Kidney glomerular epithelial cell (primary cell): Measurements from ENCODE around the gene MAGEA9.
"Not testable (repeated sequence)": the region's sequence is repeated elsewhere in the genome, so short reads cannot be mapped to it uniquely, and the experiment has no call there.

ENCODE experiments used
- DNase-seq: peaks from one replicate; lab custom pipeline; 2025; lab: John Stamatoyannopoulos, UW

MAGEA9 gene, protein sequence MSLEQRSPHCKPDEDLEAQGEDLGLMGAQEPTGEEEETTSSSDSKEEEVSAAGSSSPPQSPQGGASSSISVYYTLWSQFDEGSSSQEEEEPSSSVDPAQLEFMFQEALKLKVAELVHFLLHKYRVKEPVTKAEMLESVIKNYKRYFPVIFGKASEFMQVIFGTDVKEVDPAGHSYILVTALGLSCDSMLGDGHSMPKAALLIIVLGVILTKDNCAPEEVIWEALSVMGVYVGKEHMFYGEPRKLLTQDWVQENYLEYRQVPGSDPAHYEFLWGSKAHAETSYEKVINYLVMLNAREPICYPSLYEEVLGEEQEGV

DNA sequence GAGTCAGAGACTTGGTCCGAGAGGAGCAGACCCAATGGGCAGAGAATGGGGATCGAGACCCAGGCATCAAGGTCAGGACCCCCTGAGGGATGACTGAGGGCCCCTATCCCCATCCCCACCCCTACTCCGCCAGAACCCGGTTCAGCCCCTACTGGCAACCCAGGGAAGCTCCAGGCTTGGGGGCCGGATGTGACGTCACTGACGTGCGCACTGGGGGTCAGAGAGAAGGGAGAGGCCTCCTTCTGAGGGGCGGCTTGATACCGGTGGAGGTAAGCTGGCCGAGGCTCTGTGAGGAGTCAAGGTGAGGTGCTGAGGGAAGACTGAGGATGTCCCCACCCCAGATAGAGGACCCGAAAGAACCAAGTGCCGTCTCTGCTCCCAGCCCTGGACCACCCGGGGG lies at the start of gene MAGEA9:
Gene MAGEA9 (plus strand): TSS at position 204 of the 400 bp plus-strand sequence. CDS start 4,281 bp downstream, outside the sequence.
- DNase-seq = not testable (repeated sequence)

DNA sequence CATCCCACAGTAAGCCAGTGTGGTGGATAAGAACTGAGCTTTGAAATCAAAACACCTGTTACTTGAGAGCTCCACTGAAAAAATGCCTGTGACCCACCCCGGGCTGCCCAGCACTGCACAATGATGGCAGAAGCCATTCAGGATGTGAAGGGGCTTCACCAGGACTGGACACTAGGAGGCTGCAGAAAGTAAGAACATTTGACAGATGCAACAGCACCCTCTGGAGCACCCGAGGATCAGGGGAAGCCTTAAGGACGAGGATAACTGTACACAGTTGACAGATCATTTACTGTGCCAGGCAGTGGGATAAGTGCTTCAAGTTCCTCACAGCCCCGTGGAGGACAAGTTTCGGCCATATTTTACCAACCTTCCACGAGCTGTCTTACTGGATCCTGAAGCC lies 39.5 kb upstream of the MAGEA9 start:
- DNase-seq = not testable (repeated sequence)

DNA sequence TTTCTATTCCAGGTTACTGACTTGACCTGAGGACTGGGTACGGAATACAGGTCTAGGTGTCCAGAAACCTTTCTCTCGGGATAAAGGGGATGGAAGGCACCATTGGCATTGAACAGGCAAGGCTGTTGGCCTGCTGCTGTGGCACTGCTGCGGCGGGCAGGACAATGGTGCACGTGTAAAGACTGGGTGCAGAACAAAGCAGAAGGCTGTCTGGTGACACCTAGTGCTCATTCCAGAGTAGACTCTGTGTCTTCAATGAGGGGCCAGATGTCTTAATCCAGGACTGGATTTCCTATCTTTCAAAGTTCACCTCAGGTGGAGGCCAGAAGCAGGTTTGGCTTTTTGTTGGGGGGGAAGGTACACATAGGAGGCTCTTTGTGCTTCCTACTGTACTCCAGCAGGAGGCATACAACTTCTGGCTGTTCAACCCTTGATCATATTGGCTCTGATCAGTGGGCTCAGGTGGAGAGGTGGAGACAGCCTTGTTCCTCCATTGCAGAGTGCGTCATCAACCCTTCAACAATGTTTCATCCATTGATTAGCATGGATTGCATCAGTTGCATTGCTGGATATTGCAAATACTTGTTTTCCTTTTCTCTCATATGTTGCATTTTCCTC lies 35.2 kb upstream of the MAGEA9 start:
- not testable (repeated sequence) for DNase-seq

DNA sequence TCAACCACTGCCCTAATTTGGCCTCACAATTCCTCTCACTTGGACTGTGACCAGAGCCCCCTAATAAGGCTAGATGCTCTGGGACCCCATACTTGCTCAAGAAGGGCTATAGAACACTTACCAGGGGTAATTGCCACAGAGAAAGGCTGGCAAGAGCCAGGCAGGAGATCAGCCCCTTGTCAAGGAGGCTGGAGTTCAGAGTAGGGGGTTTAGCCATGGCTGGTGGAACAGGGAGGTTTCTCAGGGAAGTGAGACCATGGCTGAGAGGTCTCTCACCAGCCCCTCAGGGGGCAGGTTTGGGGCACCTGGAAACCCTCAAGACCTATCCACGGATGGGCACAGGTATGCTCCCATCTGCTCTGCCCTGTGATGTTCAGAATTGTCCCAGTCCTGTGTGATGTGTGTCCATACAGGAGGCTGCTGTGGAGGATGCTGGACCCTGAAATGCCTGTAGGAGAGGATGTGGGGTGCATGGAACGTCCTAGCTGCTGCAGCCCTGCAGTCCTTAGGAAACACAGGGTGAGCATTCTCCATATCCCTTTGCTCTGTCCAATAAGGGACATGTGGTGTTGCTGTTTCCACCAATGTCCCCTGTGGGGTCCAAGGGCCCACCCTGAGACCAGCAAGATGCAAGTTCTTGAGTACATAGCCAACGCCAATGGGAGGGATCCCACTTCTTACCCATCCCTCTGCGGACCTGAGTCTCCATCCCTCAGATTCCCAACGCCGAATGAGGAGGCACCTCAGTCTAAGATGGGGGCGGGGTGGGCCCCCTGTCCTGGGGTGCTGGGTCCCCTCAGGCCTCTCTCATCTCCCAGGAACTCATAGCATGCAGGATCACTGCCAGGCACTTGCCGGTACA lies 24.3 kb upstream of the MAGEA9 start:
- no peak for DNase-seq

DNA sequence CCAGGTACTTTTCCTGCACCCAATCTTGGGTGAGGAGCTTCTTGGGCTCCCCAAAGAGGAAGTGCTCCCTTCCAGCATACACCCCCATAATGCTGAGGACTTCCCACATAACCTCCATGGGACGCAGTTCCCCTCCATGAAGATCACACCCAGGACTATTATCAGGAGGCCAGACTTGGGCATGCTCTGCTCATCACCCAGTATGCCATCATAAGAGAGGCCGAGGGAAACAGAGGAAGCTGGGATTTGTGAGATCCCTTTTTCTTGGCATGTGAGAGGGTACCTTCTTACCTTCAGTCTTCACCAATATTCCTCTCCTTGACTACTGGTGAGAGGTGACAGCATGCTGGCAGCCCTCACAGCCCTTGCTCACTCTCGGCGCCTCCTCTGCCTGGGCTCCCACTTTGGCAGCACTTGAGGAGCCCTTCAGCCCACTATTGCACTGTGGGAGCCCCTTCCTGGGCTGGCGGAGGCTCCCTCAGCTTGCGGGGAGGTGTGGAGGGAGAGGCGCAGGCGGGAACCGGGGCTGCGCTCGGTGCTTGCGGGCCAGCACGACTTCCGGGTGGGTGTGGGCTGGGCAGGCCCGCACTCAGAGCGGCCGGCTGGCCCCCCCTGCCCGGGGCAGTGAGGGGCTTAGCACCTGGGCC lies 23.5 kb upstream of the MAGEA9 start:
- DNase-seq = no peak

DNA sequence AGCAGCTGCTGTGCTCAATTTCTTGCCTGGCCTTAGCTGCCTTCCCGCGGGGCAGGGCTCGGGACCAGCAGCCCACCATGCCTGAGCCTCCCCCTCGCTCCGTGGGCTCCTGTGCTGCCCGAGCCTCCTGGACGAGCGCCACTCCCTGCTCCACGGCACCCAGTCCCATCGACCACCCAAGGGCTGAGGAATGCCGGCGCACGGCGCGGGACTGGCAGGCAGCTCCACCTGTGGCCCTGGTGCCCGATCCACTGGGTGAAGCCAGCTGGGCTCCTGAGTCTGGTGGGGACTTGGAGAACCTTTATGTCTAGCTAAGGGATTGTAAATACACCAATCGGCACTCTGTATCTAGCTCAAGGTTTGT lies 23.0 kb upstream of the MAGEA9 start:
- DNase-seq = not testable (repeated sequence)

DNA sequence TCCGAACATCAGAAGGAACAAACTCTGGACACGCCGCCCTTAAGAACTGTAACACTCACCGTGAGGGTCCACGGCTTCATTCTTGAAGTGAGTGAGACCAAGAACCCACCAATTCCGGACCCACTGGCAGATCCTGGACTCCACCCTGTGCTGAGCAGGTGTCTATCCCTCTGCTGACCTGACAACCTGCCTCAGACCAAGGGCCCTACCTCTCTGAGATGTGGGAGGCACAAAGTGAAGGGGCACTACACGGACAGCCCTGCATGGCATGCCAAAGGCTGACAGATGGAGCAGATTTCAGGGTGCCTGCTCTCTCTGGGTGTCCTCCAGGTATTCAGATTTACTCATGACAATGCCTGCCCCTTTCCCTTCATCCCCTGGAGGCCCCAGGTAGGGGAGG lies 21.9 kb upstream of the MAGEA9 start:
- DNase-seq = no peak

DNA sequence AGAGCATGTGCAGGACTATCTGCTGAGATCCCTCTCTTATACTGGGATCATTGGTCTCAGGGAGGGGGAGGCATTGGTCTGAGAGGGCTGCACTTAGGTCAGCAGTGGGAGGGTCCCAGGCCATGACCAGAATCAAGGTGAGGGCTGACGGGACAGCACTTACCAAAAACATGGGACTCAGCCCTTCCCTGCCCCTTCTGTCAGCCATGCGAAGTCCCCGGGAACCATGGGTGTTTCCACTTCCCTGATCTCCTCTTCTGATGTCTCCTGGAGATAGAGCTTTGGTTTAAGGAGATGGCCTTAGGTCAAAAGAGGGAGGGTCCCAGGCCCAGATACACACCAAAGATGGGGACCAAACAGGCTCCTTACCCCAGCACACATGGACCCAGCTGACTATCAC lies 20.8 kb upstream of the MAGEA9 start:
- no peak for DNase-seq

DNA sequence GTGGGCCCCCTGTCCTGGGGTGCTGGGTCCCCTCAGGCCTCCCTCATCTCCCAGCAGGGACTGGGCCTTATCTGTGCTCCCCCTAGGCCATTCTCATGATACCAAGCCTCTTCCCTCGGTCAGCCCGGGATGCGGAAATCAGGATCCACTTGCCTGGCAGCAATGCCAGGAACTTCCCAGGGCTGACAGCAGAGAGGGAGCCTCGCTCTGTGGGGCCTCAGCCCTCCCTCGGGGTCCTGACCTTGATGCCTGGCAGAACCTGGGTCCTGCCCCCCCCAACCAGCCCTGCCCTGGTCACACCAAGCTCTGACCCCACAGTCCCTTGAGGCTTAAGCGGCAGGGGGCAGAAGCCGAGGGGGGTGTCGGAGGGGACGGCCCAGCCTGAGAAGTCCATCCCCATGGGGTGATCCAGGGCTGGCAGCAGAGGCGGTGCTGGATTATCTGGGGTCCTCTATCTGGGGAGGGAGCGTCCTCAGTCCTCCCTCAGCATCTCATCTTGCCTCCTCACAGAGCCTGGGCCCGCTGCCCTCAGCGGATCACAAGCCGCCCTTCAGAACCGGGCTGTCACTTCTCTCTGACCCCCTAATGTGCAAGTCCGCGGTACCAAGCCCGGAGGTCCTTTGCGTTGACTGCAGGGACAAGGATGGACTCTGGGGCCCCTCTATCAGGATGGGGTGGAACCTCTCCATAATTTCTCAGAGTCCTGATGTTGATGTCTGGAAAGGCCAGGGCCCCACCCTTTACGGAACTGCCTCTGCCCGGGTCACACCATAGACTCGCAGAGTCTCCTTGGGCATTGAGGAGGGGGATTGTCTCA lies 19.7 kb upstream of the MAGEA9 start:
- DNase-seq = not testable (repeated sequence)

DNA sequence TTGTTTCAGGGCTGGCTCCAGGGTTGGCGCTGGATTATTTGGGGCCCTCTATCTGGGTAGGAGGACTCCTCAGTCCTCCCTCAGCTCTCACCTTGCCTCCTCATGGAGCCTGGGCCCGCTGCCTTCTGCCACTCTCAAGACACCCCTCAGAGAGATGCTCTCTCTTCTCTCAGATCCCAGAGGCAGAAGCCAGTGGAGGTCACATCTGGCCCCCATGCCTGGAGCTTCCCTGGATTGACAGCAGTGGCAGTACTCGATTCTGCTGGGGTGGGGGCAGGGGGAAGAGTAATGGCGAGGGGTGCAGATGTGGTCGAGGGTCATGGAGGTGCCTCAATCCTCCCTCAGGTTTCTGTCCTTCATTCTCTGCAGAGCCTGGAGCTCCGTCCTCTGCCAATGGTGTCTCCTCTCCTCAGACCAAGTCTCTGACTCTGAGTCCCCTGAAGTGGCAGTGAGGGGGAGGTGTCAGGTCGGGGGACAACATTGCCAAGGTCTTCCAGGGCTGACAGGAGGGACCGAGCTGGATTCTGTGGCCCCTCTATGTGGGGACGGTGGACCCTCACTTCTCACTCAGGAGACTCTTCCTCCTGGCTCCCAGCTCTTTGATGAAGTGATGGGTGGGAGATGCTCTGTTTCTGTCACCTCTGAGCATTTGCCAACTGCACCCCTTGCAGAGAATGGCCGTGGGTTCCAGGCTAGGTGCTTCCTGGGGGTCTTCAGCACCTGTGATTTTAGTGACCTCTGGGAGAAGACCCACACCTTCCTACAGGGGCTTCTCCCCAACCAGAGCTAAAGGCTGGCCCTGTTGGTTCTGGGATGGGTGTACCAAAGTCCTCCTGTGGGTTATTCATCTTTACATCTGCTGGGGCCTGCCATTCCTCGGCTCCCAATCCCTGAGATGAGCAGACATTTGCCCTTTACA lies 18.8 kb upstream of the MAGEA9 start:
- DNase-seq = no peak

DNA sequence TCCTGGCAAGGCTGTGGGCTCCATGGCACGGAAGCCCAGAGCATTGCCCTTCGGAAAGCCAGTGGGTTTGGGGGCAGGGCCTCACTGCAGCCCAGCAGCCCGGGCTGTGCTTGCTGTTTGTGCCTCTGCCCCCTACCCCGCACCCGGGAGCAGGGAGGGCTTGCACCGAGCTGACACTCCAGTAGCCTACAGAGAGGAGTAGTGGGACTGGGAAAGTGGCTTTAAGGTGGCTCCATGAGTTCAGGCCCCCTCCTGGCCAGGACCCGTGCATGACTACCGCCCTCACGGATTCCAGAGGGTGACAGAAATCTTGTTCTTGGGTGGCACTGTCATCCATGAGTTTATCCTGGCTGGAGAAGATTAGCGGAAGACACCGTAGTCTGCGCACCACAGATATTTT lies 11.4 kb upstream of the MAGEA9 start:
- DNase-seq = not testable (repeated sequence)

DNA sequence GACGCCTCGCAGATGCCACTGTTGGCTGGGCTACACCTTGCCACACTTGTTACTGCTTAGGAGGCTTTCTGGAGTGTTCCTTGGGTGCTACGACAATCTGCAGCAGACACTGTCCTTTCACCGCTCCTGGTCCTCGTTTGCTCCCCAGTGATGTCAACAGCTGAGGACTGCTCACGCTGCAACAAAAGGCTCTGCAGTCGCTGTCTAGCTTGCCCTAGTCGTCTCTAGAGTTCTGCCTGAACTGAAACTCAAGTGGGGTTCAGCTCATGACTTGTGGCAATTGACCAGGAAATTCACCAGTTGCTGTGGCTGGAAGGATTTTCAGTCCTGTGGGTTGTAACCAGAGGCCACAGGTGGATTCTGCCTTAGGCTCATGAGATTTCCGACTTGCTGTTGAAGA lies 8.7 kb upstream of the MAGEA9 start:
- not testable (repeated sequence) for DNase-seq

DNA sequence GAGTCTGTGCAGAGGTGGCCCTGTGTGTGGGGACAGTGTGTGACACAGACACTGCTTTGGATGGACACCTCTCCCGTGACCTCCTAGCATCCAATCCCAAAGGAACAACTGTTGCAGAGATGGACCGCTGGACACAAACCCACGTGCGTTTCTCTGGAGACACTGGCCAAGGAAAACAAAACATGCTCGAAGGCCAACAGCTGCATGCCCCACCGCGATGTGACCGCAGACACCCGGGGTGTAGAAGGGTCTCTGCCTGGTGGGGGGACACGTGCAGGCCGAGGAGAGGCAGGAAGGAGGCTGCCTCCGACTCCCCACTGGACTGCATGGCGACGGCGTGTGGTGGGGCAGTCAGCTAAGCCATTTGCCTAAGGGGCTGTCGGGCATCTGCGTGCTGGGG lies 8.0 kb upstream of the MAGEA9 start, which contains the start of gene HSFX1:
Gene HSFX1 (plus strand): TSS at position 301 of the 400 bp plus-strand sequence. CDS start 614 bp downstream, outside the sequence.
- not testable (repeated sequence) for DNase-seq

DNA sequence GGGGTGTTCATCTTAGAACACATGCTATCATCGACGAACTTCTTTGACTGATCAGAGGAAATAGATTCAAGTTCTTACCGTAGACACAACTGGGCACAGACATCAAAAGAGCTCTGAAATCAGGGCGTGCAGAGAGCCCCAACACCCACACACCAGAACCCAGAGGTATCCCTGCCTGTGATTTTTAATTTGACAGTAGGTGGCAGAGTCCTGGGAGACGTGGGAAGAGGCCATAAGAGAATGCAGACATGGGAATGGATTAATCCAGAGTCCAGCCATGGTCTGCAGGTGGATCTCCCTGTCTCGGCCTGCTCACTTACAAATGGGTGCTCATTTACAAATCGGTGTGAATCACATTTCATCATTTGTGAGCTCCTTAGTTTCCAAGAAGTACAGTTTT lies 3.7 kb upstream of the MAGEA9 start:
- not testable (repeated sequence) for DNase-seq

DNA sequence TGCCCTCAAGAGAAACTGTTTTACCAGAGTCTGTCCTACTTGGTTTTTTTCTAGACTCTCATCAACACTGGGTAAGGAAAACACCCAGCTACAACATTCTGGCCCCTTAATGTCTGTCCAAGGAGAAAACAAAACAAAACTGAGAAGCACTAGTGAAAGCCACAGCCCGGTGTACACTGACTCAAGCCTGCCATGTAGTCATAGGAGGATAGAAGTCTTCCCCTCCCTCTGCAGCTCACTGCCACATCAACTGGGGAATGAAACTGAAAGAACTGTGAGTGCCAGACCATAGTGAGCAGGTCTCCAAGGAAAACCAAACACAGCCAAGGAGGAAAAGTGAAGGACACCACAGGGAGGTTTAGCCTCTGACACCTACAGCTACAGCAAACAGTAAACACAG lies 13.8 kb downstream of the MAGEA9 start:
- DNase-seq = not testable (repeated sequence)

DNA sequence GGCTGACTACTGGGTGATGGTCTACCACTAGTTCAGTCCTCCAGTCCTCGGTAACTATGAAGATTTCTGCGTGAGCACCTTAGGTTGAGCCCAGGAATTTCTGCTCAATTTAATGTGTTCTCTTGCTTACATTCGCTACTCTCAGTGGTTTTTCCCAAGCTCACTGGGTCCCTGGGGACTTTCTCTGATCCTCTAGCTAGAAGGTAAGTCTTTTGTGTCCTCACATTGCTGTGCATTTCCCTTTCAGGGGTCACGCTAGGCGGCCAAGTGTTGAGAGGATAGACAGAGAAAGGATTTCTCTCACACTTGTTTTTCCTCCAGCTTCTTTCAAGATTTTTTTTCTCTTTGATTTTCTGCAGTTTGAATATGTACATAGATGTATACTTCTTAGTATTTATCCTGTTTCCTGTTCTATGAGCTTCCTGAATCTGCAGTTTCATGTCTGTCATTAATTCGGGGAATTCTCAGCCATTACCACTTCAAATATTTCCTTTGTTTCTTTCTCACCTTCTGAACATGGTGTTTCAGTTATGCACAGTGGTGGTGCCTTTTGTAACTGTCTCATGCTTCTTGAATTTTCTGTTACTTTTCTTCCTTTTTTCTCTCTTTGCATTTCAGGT lies 17.5 kb downstream of the MAGEA9 start:
- no peak for DNase-seq

DNA sequence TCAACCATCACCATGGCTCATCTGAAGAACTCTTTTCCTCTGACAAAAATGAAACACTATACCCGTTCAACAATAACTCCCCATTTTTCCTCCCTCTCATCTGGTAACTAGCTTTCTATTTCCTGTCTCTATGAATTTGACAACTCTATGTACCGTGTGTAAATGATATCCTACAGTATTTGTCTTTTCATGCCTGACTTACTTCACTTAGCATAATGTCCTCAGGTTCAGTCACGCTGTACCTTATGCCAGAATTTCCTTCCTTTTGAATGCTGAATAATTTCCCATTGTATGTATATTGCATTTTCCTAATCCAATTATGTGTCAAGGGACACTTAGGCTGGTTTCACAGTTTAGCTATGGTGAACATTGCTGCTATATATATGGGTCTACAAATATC lies 18.2 kb downstream of the MAGEA9 start:
- no peak for DNase-seq

DNA sequence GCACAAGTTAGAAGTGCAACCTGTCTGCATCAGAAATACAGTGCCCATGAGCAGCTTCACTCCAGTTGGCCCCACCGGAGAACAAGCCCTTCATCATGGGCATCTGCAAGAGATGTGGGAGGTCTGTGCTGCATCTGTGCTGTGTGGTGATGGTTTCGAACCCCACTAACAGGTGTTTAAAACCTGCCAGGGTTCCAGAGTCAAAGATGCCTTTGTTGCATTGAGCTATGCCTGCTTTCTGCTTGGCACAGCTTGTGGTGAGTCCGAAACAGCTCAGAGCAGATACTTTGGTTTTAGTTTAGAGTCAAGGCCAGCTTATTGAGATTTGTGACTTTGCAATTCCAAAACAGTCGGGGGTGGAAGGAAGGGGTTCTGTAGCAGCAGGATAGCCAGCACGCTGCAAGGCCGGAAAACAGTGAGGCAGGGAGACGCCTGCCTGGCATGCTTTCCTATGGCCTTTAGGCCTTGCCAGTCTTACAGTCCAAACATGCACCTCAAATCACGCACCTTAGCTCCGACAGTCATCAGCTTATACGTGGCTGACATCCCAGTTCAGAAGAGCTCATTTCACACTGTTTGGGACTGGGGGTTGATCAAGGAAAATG lies 21.8 kb downstream of the MAGEA9 start:
- DNase-seq = no peak

DNA sequence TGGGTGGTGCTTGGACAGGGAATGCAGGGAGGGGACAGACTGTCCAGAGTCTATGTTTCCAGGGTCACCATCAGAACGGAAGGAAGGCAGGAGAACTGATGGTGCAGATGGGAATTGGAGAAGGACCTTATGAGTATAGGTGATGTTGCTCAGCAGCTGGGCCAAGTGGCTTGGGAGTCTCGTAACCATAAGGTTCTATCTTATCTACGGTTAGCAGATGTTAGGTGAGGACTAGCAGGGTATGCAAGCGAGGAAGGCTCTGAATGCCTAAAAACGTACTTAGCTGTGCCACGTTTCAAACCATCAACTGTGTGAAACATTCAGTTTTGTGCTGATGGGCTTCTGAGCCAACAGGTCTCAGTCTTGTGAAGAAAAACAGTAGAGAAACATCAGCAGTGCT lies 22.4 kb downstream of the MAGEA9 start:
- DNase-seq = no peak
